T-cell (primary cell): Measurements from ENCODE around the gene MIXL1. TPM values are rescaled to one million over a fixed set of nuclear protein-coding genes. Genes with fewer than 3 reads are reported as not detected.
A peak's percentile ranks its signal among the peaks of the same experiment; 100 is the strongest.

Source experiments
- ATAC-seq, 4 experiments: fragments of 200-7000 bp in 3 of 4; fragments of 150-1000 bp in 1 of 4; cut with Tn5 transposase; replicated peaks in 1 of 4; 1 replicate in 3 of 4; 2 replicates in 1 of 4; pipeline ENCODE4 v1.10.0; 2021; ENCODE audit warnings: moderate library complexity in 3 of 4, mild to moderate bottlenecking in 2 of 4, moderate number of reproducible peaks in 1 of 4
- CTCF ChIA-PET, 2 donors: fragments of 300-600 bp; sonication (Branson Sonifier 250); formaldehyde crosslinking; loops; one replicate each; lab custom pipeline; 2022; ENCODE audit warnings: antibody characterized with exemption in 2 of 2; lab: Charles Lee
- POLR2A ChIA-PET, 2 donors: fragments of 300-600 bp; sonication (Branson Sonifier 250); formaldehyde crosslinking; loops; one replicate each; lab custom pipeline; 2022; ENCODE audit warnings: antibody characterized with exemption in 2 of 2; lab: Charles Lee
- DNase-seq, 35 experiments: peaks; one replicate each; pipeline versions ENCODE4 v3.0.0 to v3.0.0-alpha.2; 2013 to 2023
- H3K27ac ChIP-seq: one replicate; pipeline ENCODE4 v1.5.1; 2013; ENCODE audit warnings: low read length
- H3K27me3 ChIP-seq, 2 experiments: replicated peaks in 1 of 2; 1 replicate in 1 of 2; 2 replicates in 1 of 2; pipeline versions ENCODE4 v1.6.1 to v1.7.0; 2013; ENCODE audit warnings: low read length in 1 of 2, mixed read lengths in 1 of 2; ENCODE audit not compliant: control insufficient read depth in 2 of 2, insufficient read depth in 2 of 2; ENCODE audit errors: extremely low read depth in 1 of 2
- H3K36me3 ChIP-seq, 2 donors: 1 replicate in 1 of 2; 2 replicates in 1 of 2; pipeline versions ENCODE4 v1.6.1 to v1.7.0; 2013; ENCODE audit warnings: low read length in 1 of 2; ENCODE audit not compliant: control insufficient read depth in 2 of 2, insufficient read depth in 1 of 2; ENCODE audit errors: extremely low read depth in 1 of 2
- H3K4me1 ChIP-seq, 2 experiments: 1 replicate in 1 of 2; 2 replicates in 1 of 2; pipeline versions ENCODE4 v1.6.1 to v1.7.0; 2013; ENCODE audit warnings: low read length in 2 of 2, mixed read lengths in 1 of 2; ENCODE audit not compliant: insufficient read depth in 2 of 2, control insufficient read depth in 1 of 2; ENCODE audit errors: extremely low read depth in 1 of 2
- H3K4me3 ChIP-seq, 2 donors: 1 replicate in 1 of 2; 2 replicates in 1 of 2; pipeline versions ENCODE4 v1.5.1 to v1.7.0; 2013; ENCODE audit warnings: mild to moderate bottlenecking in 2 of 2, low read length in 1 of 2, moderate library complexity in 1 of 2; ENCODE audit not compliant: control insufficient read depth in 1 of 2; ENCODE audit errors: extremely low read depth in 1 of 2
- H3K9me3 ChIP-seq: 2 replicates; pipeline ENCODE4 v1.7.0; 2013
- H3K27ac Mint-ChIP-seq, 2 donors: one replicate each; pipeline ENCODE4 v1.8.0; 2020 to 2021; ENCODE audit warnings: mild to moderate bottlenecking in 2 of 2, mixed read lengths in 2 of 2
- H3K27me3 Mint-ChIP-seq, 2 donors: one replicate each; pipeline ENCODE4 v1.8.0; 2021 to 2022; ENCODE audit warnings: mixed read lengths in 2 of 2
- H3K36me3 Mint-ChIP-seq: one replicate; pipeline ENCODE4 v1.8.0; 2021; ENCODE audit warnings: mixed read lengths
- H3K4me1 Mint-ChIP-seq, 3 donors: one replicate each; pipeline ENCODE4 v1.8.0; 2020 to 2022; ENCODE audit warnings: mixed read lengths in 3 of 3, mild to moderate bottlenecking in 1 of 3
- H3K4me3 Mint-ChIP-seq, 3 donors: one replicate each; pipeline ENCODE4 v1.8.0; 2020 to 2022; ENCODE audit warnings: mild to moderate bottlenecking in 3 of 3, mixed read lengths in 3 of 3, moderate library complexity in 3 of 3
- H3K9me3 Mint-ChIP-seq, 3 donors: one replicate each; pipeline ENCODE4 v1.8.0; 2020 to 2022; ENCODE audit warnings: mixed read lengths in 3 of 3
- WGBS: methylation state at CpG from one replicate; pipeline ENCODE4 v1.1.5; 2013; ENCODE audit warnings: missing lambda C conversion rate; ENCODE audit not compliant: insufficient coverage; 5-methylcytosine and 5-hydroxymethylcytosine counted together
- total RNA-seq, 35 experiments: library from RNA in 6 of 35; stranded (reverse) in 6 of 35; fragments of 120-200 nt in 1 of 35; gene quantifications; one replicate each; pipeline versions ENCODE4 v1.2.1 to v1.2.4 and lab custom pipeline; 2013 to 2026

The MIXL1 gene
- total RNA-seq, result under 1 TPM in 1 of 5 donors, not detected in 4; 0.63 TPM
- total RNA-seq (2013), result not detected
- 0 to 0.28 (median 0) reads per million in 29 experiments for total RNA-seq (lab: John Stamatoyannopoulos, UW)

DNA sequence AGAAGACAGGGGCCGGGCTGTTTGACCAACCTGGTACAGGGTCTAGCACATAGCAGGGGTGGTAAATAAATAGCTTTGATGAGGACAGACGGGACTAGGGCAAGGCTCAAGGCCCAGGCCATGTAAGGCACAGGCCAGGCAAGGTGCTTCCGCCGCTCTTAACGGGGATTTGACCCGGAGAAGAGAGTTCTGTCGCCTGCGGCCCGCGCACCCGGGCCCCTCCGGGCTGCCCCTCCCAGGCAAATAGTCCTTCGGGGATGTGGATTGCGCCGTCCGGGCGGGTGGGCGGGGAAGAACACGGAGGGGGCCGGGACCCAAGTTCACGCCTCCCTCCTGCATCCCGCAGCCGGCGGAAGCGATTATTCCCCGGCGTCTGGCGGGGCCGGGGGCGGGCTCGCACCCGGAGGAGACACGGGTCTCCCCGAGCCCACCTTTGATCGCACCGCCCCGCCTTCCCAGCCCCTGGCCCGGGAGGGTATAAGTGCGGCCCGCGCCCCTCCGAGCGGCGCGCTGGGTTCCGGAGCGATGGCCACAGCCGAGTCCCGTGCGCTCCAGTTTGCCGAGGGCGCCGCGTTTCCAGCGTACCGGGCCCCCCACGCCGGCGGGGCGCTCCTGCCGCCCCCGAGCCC, at the start of gene MIXL1:
Gene MIXL1, plus strand, starts transcription at position 508 of the 629 bp plus-strand sequence. Its CDS starts 18 bp downstream, at position 526.
- ATAC-seq (peak; percentile 41 to 62 (median 55)), DNase-seq (peak in 5 of 35 experiments; percentile 2 to 11 (median 3))
- no peak within 1 kb of the TSS for H3K27ac Mint-ChIP-seq
- Histone ChIP-seq H3K4me1 (peaks cover 0 to 12% of the 10 kb centered on the region in 2 experiments), H3K9me3 (no peaks in the 10 kb centered on the region), H3K36me3 (no peaks in the 10 kb centered on the region), H3K27ac (no peak within 1 kb of the TSS), H3K27me3 (peaks cover 2 to 34% of the 10 kb centered on the region in 2 experiments), H3K4me3 (peak within 1 kb of the TSS; percentile 32 to 66)
- ChIA-PET POLR2A (no interaction called here), CTCF (no interaction called here)
- WGBS, result 7% methylated on average over 62 of the region's 62 CpGs
- H3K27me3 Mint-ChIP-seq, result peaks cover 8 to 42% of the 10 kb centered on the region in 2 donors
- H3K9me3 Mint-ChIP-seq, result no peaks in the 10 kb centered on the region
- H3K36me3 Mint-ChIP-seq, result no peaks in the 10 kb centered on the region
- peaks cover 5 to 6% (median 6%) of the 10 kb centered on the region in 3 donors for H3K4me1 Mint-ChIP-seq
- peak within 1 kb of the TSS; percentile 69 to 78 (median 74) for H3K4me3 Mint-ChIP-seq

DNA sequence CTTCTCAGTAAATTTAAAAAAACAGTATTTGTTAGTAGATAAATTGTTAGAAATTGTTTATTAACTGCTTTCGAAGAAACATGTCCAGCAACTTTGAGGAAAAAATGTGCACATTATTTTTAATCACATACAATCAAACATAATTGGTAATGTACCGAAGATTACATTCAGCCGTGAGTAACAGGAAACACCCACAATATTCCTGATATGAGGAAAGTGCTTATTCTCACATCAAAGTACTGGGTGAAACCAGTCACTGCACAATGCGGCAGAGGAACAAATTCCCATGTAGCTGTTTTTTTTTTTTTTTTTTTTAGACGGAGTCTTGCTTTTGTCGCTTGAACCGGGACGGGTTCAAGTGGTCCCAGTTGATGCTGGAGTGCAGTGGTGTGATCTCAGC, 46.6 kb upstream of the MIXL1 start:
- H3K36me3 Mint-ChIP-seq, result peaks cover 29% of the 10 kb centered on the region
- H3K4me3 Mint-ChIP-seq, result no peak overlapping the region
- DNase-seq (no peak), ATAC-seq (no peak)
- no CpG with 5 or more reads among the region's 8 CpGs for WGBS
- H3K9me3 ChIP-seq, result no peaks in the 10 kb centered on the region
- CTCF ChIA-PET, result interaction anchor here (0.6 kb wide), 3 partner anchors 9 to 373 kb away, joined by 3 to 4 read pairs (median 4); no protein-coding TSS in a partner anchor
- H3K27ac Mint-ChIP-seq, result no peak overlapping the region
- POLR2A ChIA-PET, result interaction anchor here in 1 of 2 donors (0.7 kb wide), 2 partner anchors 10 to 307 kb away, joined by 3 to 4 read pairs; partner anchors contain the start of gene ACBD3
- no peaks in the 10 kb centered on the region for H3K9me3 Mint-ChIP-seq
- H3K4me1 ChIP-seq, result peaks cover 0 to 7% of the 10 kb centered on the region in 2 experiments
- no peak overlapping the region for H3K27ac ChIP-seq
- H3K27me3 ChIP-seq, result no peaks in the 10 kb centered on the region
- peaks cover 50 to 56% (median 55%) of the 10 kb centered on the region in 3 donors for H3K4me1 Mint-ChIP-seq
- peaks cover 2 to 7% of the 10 kb centered on the region in 2 donors for H3K36me3 ChIP-seq
- no peaks in the 10 kb centered on the region for H3K27me3 Mint-ChIP-seq
- no peak overlapping the region for H3K4me3 ChIP-seq

DNA sequence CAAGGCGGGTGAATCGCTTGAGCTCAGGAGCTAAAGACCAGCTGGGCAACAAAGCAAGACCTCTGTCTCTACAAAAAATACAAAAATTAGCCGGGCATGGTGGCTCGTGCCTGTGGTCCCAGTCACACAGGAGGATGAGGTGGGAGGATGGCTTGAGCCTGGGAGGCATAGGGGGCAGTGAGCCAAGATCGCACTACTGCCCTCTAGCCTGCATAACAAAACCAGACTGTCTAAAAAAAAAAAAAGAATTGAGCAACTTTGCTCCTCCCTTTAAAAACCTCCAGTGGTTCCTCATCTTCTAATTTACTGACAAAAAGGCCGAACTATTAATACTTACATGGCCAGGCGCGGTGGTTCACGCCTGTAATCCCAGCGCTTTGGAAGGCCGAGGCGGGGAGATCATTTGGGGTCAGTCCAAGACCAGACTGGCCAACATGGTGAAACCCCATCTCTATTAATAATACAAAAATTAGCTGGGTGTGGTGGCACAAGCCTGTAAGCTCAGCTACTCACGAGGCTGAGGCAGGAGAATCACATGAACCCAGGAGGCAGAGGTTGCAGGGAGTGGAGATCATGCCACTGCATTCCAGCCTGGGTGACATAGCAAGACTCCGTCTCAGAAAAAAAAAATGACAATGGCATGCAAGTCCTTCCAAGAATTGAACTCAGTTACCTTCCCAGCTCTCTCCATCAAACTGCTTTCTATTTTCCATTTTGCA, 41.3 kb upstream of the MIXL1 start:
- H3K4me1 Mint-ChIP-seq, result peaks cover 68 to 76% (median 71%) of the 10 kb centered on the region in 3 donors
- peaks cover 26% of the 10 kb centered on the region for H3K36me3 Mint-ChIP-seq
- no peak for ATAC-seq
- no peak overlapping the region for H3K4me3 ChIP-seq
- no peaks in the 10 kb centered on the region for H3K9me3 ChIP-seq
- no peaks in the 10 kb centered on the region for H3K27me3 ChIP-seq
- no peaks in the 10 kb centered on the region for H3K27me3 Mint-ChIP-seq
- H3K27ac Mint-ChIP-seq, result peak overlapping the region in 1 of 2 donors; percentile 10
- POLR2A ChIA-PET, result no interaction called here
- H3K4me1 ChIP-seq, result peaks cover 13 to 34% of the 10 kb centered on the region in 2 experiments
- H3K9me3 Mint-ChIP-seq, result no peaks in the 10 kb centered on the region
- peak in 1 of 35 experiments; percentile 8 for DNase-seq
- peak overlapping the region in 1 of 3 donors; percentile 30 for H3K4me3 Mint-ChIP-seq
- H3K27ac ChIP-seq, result no peak overlapping the region
- WGBS, result 100% methylated on average over 2 of the region's 14 CpGs
- CTCF ChIA-PET, result interaction anchor here in 1 of 2 donors (0.6 to 3.3 kb wide), 2 partner anchors 16 to 20 kb away, joined by 3 to 12 read pairs; no protein-coding TSS in a partner anchor
- peaks cover 2 to 9% of the 10 kb centered on the region in 2 donors for H3K36me3 ChIP-seq

DNA sequence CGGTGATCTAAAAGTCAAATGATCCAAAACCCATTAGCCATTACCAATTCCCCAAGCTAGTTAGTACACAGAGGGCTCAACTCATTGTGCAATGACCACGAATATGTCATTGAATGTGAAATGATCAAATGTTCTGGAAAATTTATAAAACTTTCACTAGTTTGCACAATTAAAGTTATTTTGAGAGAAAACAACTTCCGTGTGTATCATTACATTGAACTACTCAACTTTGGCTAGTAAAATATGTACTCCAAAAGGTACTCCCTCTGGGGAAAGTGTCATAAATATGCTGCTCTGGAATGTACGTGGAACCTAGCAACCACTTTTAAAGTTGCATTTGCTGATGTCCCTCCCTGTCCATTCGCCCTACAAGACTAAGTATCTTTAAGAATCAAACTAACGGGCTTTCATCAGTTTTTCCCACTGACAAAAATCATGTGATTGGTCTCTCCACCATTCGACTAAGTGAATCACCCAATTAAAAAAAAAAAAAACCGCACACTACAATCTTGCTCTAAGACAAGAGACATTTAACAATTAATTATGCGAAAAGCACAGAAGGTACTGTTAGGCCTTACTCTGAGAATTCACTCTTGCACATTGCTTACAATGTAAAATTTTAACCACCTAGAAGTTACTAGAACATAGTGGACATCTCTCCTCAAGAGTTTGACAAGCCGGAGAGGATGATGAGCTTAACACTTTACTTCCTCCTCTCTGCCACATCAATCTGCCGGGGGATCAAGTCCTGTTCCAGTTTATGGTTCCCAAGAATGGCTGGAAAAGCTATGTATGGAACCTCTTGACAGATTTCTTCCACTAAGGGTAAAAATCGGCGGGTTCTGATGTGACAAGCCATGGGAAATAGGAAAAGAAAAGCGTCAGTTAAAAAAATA, 38.1 kb upstream of the MIXL1 start:
- WGBS, result 46% methylated on average over 5 of the region's 14 CpGs
- peak overlapping the region; percentile 94 to 95 (median 94) for H3K4me3 Mint-ChIP-seq
- peaks cover 48 to 56% (median 49%) of the 10 kb centered on the region in 3 donors for H3K4me1 Mint-ChIP-seq
- H3K27ac Mint-ChIP-seq, result peak overlapping the region; percentile 94
- peaks cover 0 to 6% of the 10 kb centered on the region in 2 donors for H3K36me3 ChIP-seq
- no peaks in the 10 kb centered on the region for H3K9me3 Mint-ChIP-seq
- H3K27ac ChIP-seq, result no peak overlapping the region
- no peaks in the 10 kb centered on the region for H3K9me3 ChIP-seq
- ATAC-seq (no peak), DNase-seq (peak in 1 of 35 experiments; percentile 10)
- peaks cover 13 to 36% of the 10 kb centered on the region in 2 experiments for H3K4me1 ChIP-seq
- ChIA-PET CTCF (interaction anchor here (0.5 to 3.3 kb wide), 7 partner anchors 9 to 777 kb away, joined by 3 to 12 read pairs (median 4); no protein-coding TSS in a partner anchor), POLR2A (interaction anchor here (0.6 to 0.7 kb wide), 2 partner anchors 68 to 282 kb away, joined by 3 read pairs; no protein-coding TSS in a partner anchor)
- no peaks in the 10 kb centered on the region for H3K27me3 ChIP-seq
- peaks cover 9% of the 10 kb centered on the region for H3K36me3 Mint-ChIP-seq
- H3K4me3 ChIP-seq, result peak overlapping the region; percentile 79 to 93
- no peaks in the 10 kb centered on the region for H3K27me3 Mint-ChIP-seq

DNA sequence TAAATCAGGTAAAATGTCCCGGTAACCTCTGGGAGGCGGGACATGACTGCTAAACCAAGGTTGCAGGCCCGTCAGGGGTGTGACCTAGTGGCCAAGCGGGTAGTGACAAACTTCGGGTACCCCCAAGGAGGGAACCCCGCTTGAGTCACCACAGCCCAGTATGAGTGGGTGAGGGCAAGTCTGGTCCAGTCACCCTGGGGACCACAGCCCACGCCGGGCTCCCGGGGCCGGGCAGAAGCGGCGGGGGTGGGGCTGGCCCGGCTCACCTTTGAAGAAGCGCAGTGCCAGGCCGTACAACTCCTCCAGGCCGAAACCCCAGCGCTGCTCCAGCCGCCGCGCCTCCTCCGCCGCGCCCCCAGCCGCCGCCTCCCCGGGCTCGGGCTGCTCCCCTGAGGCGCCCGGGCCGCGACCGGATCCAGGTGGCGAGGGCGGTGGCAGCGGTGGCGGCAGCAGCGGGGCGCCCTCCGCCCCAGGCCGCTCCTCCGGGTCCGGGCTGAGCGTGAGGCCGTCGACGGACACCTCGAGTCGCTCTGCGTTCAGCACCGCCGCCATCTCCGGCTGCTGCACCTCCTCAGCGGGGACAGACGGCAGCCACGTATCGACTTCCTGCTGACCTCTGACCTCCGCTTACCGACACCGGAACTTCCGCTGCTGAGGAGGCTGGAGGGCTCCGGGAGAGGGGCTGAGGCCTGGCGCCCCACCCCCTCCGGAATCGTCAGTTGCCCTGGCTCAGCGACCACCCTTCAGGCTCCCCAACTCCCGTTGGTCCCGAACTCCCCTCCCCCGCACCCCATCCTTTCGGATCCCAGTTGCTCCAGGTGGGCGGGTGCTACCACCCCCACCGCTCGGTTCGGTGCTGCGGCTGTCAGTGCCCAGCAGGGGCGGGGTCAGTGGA, 37.1 kb upstream of the MIXL1 start, which contains the start of gene ACBD3:
Gene ACBD3, minus strand, starts transcription at position 618 of the 895 bp plus-strand sequence. Its CDS starts 66 bp downstream, at position 552.
- WGBS, result under 1% methylated on average over 65 of the region's 75 CpGs
- POLR2A ChIA-PET, result interaction anchor here in 1 of 2 donors (0.5 to 0.7 kb wide), 2 partner anchors 9 to 69 kb away, joined by 3 read pairs; no protein-coding TSS in a partner anchor

More for the DNA sequence above, 37.1 kb upstream of the MIXL1 start, which contains the start of gene ACBD3:
- Mint-ChIP-seq H3K4me1 (peaks cover 38 to 47% (median 40%) of the 10 kb centered on the region in 3 donors), H3K27ac (peak within 1 kb of the TSS; percentile 94), H3K9me3 (no peaks in the 10 kb centered on the region), H3K4me3 (peak within 1 kb of the TSS; percentile 94 to 95 (median 94)), H3K36me3 (peaks cover 7% of the 10 kb centered on the region), H3K27me3 (no peaks in the 10 kb centered on the region)
- Histone ChIP-seq H3K27me3 (no peaks in the 10 kb centered on the region), H3K9me3 (no peaks in the 10 kb centered on the region), H3K4me3 (peak within 1 kb of the TSS; percentile 79 to 93), H3K36me3 (peaks cover 0 to 6% of the 10 kb centered on the region in 2 donors), H3K4me1 (peaks cover 13 to 34% of the 10 kb centered on the region in 2 experiments), H3K27ac (peak within 1 kb of the TSS; percentile 88)
- peak; percentile 55 to 92 (median 84) for DNase-seq
- CTCF ChIA-PET, result interaction anchor here (0.5 to 0.8 kb wide), 2 partner anchors 10 to 61 kb away, joined by 3 to 4 read pairs; no protein-coding TSS in a partner anchor
- ATAC-seq, result peak; percentile 99
